Aorta (tissue), 5 donors: ENCODE data around the gene PRSS12. TPM values are rescaled to one million over a fixed set of nuclear protein-coding genes. Genes with fewer than 3 reads are reported as not detected.
A peak's percentile ranks its signal among the peaks of the same experiment; 100 is the strongest.
"Not testable (repeated sequence)": the region's sequence is repeated elsewhere in the genome, so short reads cannot be mapped to it uniquely, and the experiment has no call there.

Source experiments
- ATAC-seq: fragments of 200-7000 bp; cut with Tn5 transposase; one replicate; pipeline ENCODE4 v1.9.1; 2022; ENCODE audit warnings: moderate library complexity; ENCODE audit not compliant: low FRiP score
- DNase-seq, 2 donors: peaks; one replicate each; pipeline ENCODE4 v3.0.0-alpha.2; 2020
- H3K27ac ChIP-seq, 2 donors: one replicate each; pipeline ENCODE4 v1.5.1; 2013; ENCODE audit warnings: low read length in 2 of 2, mild to moderate bottlenecking in 2 of 2, moderate library complexity in 2 of 2, control low read depth in 1 of 2, inconsistent platforms in 1 of 2, low read depth in 1 of 2
- H3K27me3 ChIP-seq, 2 donors: one replicate each; pipeline ENCODE4 v1.6.1; 2013; ENCODE audit warnings: control low read depth in 1 of 2, low read length in 1 of 2, mild to moderate bottlenecking in 1 of 2, moderate library complexity in 1 of 2; ENCODE audit not compliant: insufficient read depth in 2 of 2, control insufficient read depth in 1 of 2
- H3K36me3 ChIP-seq, 2 donors: one replicate each; pipeline ENCODE4 v1.6.1; 2013; ENCODE audit warnings: control low read depth in 1 of 2, low read length in 1 of 2, mild to moderate bottlenecking in 1 of 2; ENCODE audit not compliant: insufficient read depth in 2 of 2, control insufficient read depth in 1 of 2
- H3K4me1 ChIP-seq, 2 donors: one replicate each; pipeline ENCODE4 v1.6.1; 2013; ENCODE audit warnings: low read length in 2 of 2, control low read depth in 1 of 2, mild to moderate bottlenecking in 1 of 2, moderate library complexity in 1 of 2; ENCODE audit not compliant: insufficient read depth in 2 of 2, control insufficient read depth in 1 of 2
- H3K4me3 ChIP-seq, 2 donors: one replicate each; pipeline ENCODE4 v1.5.1; 2013; ENCODE audit warnings: low read length in 2 of 2, control low read depth in 1 of 2, mild to moderate bottlenecking in 1 of 2
- H3K9me3 ChIP-seq: one replicate; pipeline ENCODE4 v1.6.1; 2013; ENCODE audit warnings: mild to moderate bottlenecking, low read length; ENCODE audit not compliant: control insufficient read depth
- WGBS, 2 donors: extraction: QIAGEN DNeasy Blood & Tissue Kit; methylation state at CpG; one replicate each; pipeline ENCODE4 v1.1.7; 2013; 5-methylcytosine and 5-hydroxymethylcytosine counted together
- intact Hi-C, 2 donors: fragments of 100-400 bp; cut with DNase I; formaldehyde crosslinking; loops; one replicate each; pipeline versions ENCODE4 v1.14.2 to v1.15.0; 2022
- long read RNA-seq, 2 donors: library from polyadenylated mRNA; unstranded; transcript quantifications; one replicate each; pipeline ENCODE4 v2.0.0, GENCODE V29; 2020 to 2021
- polyA plus RNA-seq, 2 donors: library from polyadenylated mRNA; stranded (reverse); fragments of 200-250 nt; gene quantifications; one replicate each; pipeline ENCODE4 v1.2.3, GENCODE V29; 2013
- total RNA-seq, 2 donors: library from RNA; stranded (reverse); fragmentation: NEBNext Ultra II Directional; extraction: Animal tissue kit (Norgen Biotek cat#: 25700); gene quantifications; one replicate each; pipeline ENCODE4 v1.2.1, GENCODE V29; 2021
- donor health status: healthy with polysubstance abuse.
- donor health status: Bipolar disorder and iron deficiency.
- donor health status: DM: no; HTN: no; CAD: no.
- donor health status: DM: no; HTN: no; CAD: no.
- donor health status: DM: yes; HTN: yes; CAD: no.

The PRSS12 gene
- total RNA-seq (under 1 TPM in 1 of 2 donors, not detected in 1; 0.18 TPM), polyA plus RNA-seq (under 1 TPM in 1 of 2 donors, not detected in 1; 0.50 TPM)
- long read RNA-seq, donor 1: 0 reads
- long read RNA-seq, donor 2: 0 reads

- peak; percentile 61 to 88 for DNase-seq
- no peak within 1 kb of the TSS for H3K27ac ChIP-seq
- peak; percentile 82 for ATAC-seq
Measured at GRCh38 chr4:118352843-118353533, at the start of gene PRSS12. PRSS12 (minus strand) TSS chr4:118353003; CDS start chr4:118352720, 283 bp downstream.

GRCh38 chr4:118400356-118400755 is 47.6 kb upstream of the PRSS12 start:
- intact Hi-C loops: no loop called here

More at GRCh38 chr4:118352843-118353533, at the start of gene PRSS12:
- peak within 1 kb of the TSS in 1 of 2 donors; percentile 0 for H3K4me3 ChIP-seq
- intact Hi-C loops: loop anchor here in 1 of 2 donors (10.0 kb wide), 1 partner anchor 68 kb away; no protein-coding TSS in a partner anchor
- H3K27me3 ChIP-seq: no peaks in the 10 kb centered on the region
- H3K9me3 ChIP-seq: no peaks in the 10 kb centered on the region
- 0 to 1% methylated on average over 39 to 59 of the region's 59 CpGs for WGBS, 2 donors
- H3K4me1 ChIP-seq: no peaks in the 10 kb centered on the region
- no peaks in the 10 kb centered on the region for H3K36me3 ChIP-seq

GRCh38 chr4:118399883-118400282 is 47.1 kb upstream of the PRSS12 start:
- H3K9me3 ChIP-seq, H3K4me3 ChIP-seq, DNase-seq, H3K4me1 ChIP-seq, H3K36me3 ChIP-seq, H3K27me3 ChIP-seq, H3K27ac ChIP-seq, ATAC-seq, intact Hi-C loops: not testable (repeated sequence)
- WGBS, 2 donors: 36 to 38% methylated on average over 4 of the region's 4 CpGs

More at GRCh38 chr4:118400356-118400755, 47.6 kb upstream of the PRSS12 start:
- H3K27ac ChIP-seq: no peak overlapping the region
- ATAC-seq (no peak), DNase-seq (no peak)
- H3K9me3 ChIP-seq: no peaks in the 10 kb centered on the region
- WGBS, 2 donors: 57 to 63% methylated on average over 3 of the region's 3 CpGs
- H3K4me1 ChIP-seq: no peaks in the 10 kb centered on the region
- H3K27me3 ChIP-seq: no peaks in the 10 kb centered on the region
- H3K36me3 ChIP-seq: no peaks in the 10 kb centered on the region
- H3K4me3 ChIP-seq: no peak overlapping the region

- no peak overlapping the region for H3K4me3 ChIP-seq
- intact Hi-C loops: no loop called here
- H3K4me1 ChIP-seq: no peaks in the 10 kb centered on the region
- DNase-seq (no peak), ATAC-seq (no peak)
- WGBS, 2 donors: 75 to 77% methylated on average over 5 of the region's 5 CpGs
- H3K9me3 ChIP-seq: no peaks in the 10 kb centered on the region
- no peak overlapping the region for H3K27ac ChIP-seq
- no peaks in the 10 kb centered on the region for H3K27me3 ChIP-seq
- no peaks in the 10 kb centered on the region for H3K36me3 ChIP-seq
Measured at GRCh38 chr4:118398226-118399090, 45.7 kb upstream of the PRSS12 start.

GRCh38 chr4:118397623-118397979 is 44.8 kb upstream of the PRSS12 start:
- H3K9me3 ChIP-seq: peaks cover 1% of the 10 kb centered on the region
- 47 to 71% methylated on average over 1 of the region's 1 CpG for WGBS, 2 donors
- ATAC-seq (no peak), DNase-seq (no peak)
- H3K27ac ChIP-seq: no peak overlapping the region
- H3K4me1 ChIP-seq: no peaks in the 10 kb centered on the region
- H3K27me3 ChIP-seq: no peaks in the 10 kb centered on the region
- H3K36me3 ChIP-seq: no peaks in the 10 kb centered on the region
- H3K4me3 ChIP-seq: no peak overlapping the region
- intact Hi-C loops: no loop called here

- no peak for DNase-seq
- Histone ChIP-seq H3K27me3 (no peaks in the 10 kb centered on the region), H3K36me3 (no peaks in the 10 kb centered on the region), H3K4me1 (no peaks in the 10 kb centered on the region), H3K4me3 (no peak overlapping the region), H3K9me3 (peaks cover 1% of the 10 kb centered on the region), H3K27ac (no peak overlapping the region)
- no peak for ATAC-seq
- WGBS, 2 donors: 68 to 75% methylated on average over 5 of the region's 5 CpGs
- intact Hi-C loops: no loop called here
Measured at GRCh38 chr4:118396881-118397622, 44.2 kb upstream of the PRSS12 start.

- no peak for DNase-seq
- no peaks in the 10 kb centered on the region for H3K27me3 ChIP-seq
- no peak overlapping the region for H3K4me3 ChIP-seq
- WGBS, 2 donors: 59% methylated on average over 3 of the region's 3 CpGs
- no peak overlapping the region for H3K27ac ChIP-seq
- no peaks in the 10 kb centered on the region for H3K4me1 ChIP-seq
- intact Hi-C loops: no loop called here
- H3K36me3 ChIP-seq: no peaks in the 10 kb centered on the region
- no peak for ATAC-seq
- H3K9me3 ChIP-seq: peaks cover 1% of the 10 kb centered on the region
Measured at GRCh38 chr4:118395057-118395644, 42.3 kb upstream of the PRSS12 start.

- ATAC-seq, H3K36me3 ChIP-seq, H3K27ac ChIP-seq, H3K27me3 ChIP-seq, H3K4me3 ChIP-seq, DNase-seq, H3K9me3 ChIP-seq, H3K4me1 ChIP-seq, intact Hi-C loops: not testable (repeated sequence)
- WGBS, 2 donors: 92 to 98% methylated on average over 5 of the region's 5 CpGs
Measured at GRCh38 chr4:118392509-118392908, 39.7 kb upstream of the PRSS12 start.
